ENCODE measurements around the gene SELENOO. TPM values are rescaled to one million over a fixed set of nuclear protein-coding genes. Genes with fewer than 3 reads are reported as not detected.
A peak's percentile ranks its signal among the peaks of the same experiment; 100 is the strongest.

SELENOO gene
- total RNA-seq, 4 donors from 2014 or later, result 20.7 to 50.6 (median 31.0) TPM

DNA sequence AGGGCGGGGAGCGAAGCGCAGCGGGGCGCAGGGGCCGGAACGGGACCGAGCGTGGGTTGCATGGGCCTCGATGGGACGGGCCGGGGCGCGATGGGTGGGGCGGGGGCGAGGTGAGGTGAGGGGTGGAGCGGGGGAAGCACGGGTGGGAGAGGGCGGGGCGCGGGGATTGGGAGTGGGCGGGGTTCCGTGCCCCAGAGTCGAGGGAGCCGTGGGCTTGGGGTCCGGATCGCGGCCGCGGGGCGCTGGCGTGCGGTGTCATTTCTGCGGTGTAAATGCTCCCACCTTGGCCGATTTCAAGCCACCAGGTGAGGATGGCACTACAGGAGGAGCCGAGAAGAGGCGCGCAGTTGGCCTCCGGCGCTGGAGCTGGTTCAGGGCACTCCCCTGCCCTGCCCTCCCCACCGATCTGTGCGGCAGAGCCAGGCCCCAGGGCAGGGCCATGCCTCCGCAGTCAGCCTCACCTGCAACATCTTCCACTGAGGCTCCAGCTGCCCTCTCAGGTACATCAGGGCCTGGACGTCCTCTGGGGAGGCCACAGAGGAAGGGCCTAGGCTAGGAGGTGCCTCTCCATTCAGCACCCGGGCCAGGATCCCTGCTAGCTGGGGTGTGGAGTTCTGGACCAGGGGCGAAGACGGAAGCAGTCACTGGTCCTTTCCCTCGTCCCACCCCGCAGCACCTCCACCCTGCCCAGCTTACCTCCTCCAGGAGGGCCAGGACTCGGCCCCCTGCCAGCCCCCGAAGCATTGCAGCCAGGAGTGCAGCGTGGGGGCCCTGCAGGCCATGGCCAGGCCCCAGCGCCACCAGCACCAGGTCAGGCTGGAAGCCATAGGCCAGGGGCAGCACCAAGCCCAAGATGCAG is 44.6 kb downstream of the SELENOO start:
- H3K4me1 ChIP-seq, result peaks cover 40 to 51% of the 10 kb centered on the region in 2 donors
- peak overlapping the region; percentile 77 to 100 (median 86) for H3K4me3 ChIP-seq (replicated peaks in 1 of 3)
- peaks cover 0 to 4% of the 10 kb centered on the region in 2 donors for H3K36me3 ChIP-seq
- peak overlapping the region; percentile 46 to 83 (median 68) for H3K27ac ChIP-seq
- intact Hi-C loops (cut with DNase I), result loop anchor here (10.0 kb wide), 1 partner anchor 259 kb away; the partner anchor contains the start of genes LMF2 and NCAPH2
- TF ChIP-seq, protein P1, sequence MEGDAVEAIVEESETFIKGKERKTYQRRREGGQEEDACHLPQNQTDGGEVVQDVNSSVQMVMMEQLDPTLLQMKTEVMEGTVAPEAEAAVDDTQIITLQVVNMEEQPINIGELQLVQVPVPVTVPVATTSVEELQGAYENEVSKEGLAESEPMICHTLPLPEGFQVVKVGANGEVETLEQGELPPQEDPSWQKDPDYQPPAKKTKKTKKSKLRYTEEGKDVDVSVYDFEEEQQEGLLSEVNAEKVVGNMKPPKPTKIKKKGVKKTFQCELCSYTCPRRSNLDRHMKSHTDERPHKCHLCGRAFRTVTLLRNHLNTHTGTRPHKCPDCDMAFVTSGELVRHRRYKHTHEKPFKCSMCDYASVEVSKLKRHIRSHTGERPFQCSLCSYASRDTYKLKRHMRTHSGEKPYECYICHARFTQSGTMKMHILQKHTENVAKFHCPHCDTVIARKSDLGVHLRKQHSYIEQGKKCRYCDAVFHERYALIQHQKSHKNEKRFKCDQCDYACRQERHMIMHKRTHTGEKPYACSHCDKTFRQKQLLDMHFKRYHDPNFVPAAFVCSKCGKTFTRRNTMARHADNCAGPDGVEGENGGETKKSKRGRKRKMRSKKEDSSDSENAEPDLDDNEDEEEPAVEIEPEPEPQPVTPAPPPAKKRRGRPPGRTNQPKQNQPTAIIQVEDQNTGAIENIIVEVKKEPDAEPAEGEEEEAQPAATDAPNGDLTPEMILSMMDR (IDR thresholded peaks at IDR 0.05), result no peak
- TF ChIP-seq POLR2A (IDR thresholded peaks at IDR 0.05), result no peak
- H3K27me3 ChIP-seq, result no peaks in the 10 kb centered on the region
- WGBS, 2 donors, result 21 to 54% methylated on average over 8 to 28 of the region's 53 CpGs
- DNase-seq, result peak in 1 of 2 donors; percentile 12
- H3K9me3 ChIP-seq, result no peaks in the 10 kb centered on the region

DNA sequence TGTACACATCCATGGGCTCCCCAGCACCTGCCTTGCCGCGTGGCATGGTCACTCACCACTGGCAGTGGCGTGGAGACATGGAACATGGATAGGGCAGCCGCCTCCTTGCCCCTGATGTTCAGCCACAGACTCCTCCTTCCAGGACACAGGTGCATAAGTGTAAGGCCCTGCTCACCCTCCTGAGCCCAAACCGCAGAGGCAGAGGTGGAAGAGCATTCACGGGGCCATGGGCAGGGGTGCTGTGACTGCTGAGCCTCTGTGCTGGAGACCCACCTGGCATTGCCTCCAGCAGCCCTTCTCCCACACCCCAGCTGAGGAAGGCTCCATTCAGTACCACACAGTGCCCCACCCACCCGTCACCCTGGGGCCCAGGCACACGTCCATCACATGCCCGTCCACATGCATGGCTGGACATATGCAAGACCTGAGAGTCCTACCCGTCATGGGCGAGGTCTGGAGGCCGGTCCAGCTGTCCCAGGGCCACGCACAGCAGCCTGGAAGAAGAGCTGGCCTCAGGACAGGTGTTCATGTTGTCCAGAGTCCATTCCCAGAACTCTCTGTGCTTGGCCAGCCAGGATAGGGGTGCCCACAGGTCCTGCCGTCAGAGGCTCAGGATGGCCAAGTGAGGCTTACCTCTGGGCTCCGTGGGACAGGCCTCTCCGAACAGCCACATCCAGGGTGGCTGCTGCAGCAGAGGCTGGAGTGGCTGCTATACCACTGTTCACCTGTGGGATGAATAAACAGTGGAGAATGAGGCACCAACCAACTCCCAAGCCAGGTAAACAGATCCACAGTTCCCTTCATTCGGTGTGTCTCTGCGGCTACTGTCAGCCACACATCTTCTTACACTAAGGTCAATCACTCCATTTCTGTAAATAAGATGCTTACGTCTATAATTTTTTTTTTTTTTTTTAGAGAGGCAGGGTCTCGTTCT is 45.7 kb downstream of the SELENOO start:
- H3K4me1 ChIP-seq, result peaks cover 39 to 48% of the 10 kb centered on the region in 2 donors
- no peaks in the 10 kb centered on the region for H3K9me3 ChIP-seq
- H3K27me3 ChIP-seq, result no peaks in the 10 kb centered on the region
- intact Hi-C loops (cut with DNase I), result loop anchor here (10.0 kb wide), 1 partner anchor 258 kb away; the partner anchor contains the start of genes LMF2 and NCAPH2
- no peak for TF ChIP-seq POLR2A (IDR thresholded peaks at IDR 0.05)
- TF ChIP-seq, protein P1 (IDR thresholded peaks at IDR 0.05), result no peak
- no peak overlapping the region for H3K4me3 ChIP-seq (replicated peaks in 1 of 3)
- no peak overlapping the region for H3K27ac ChIP-seq
- H3K36me3 ChIP-seq, result peaks cover 0 to 4% of the 10 kb centered on the region in 2 donors
- 90 to 92% methylated on average over 15 to 19 of the region's 20 CpGs for WGBS, 2 donors
- no peak for DNase-seq

DNA sequence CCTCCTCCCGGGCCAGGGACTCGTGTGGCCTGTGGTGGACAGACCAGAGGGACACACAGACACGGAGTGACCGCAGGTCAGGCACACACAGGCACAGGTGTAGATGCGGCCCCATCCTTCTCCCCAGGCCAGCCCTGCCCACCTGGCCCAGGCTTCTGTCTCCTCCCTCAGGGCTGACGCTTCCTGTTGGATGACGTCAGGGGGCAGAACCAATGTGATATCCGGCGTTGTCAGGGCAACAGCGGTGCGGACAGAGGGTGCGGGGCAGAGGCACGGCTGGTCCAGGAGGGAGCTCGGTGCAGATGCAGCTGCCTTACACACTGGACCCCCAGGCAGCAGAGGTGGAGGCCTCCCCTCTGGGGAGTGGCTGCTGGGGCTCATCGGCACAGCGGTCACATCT is 46.9 kb downstream of the SELENOO start:
- Histone ChIP-seq H3K27me3 (no peaks in the 10 kb centered on the region), H3K9me3 (no peaks in the 10 kb centered on the region), H3K4me1 (peaks cover 29 to 39% of the 10 kb centered on the region in 2 donors), H3K27ac (no peak overlapping the region), H3K36me3 (peaks cover 0 to 4% of the 10 kb centered on the region in 2 donors), H3K4me3 (replicated peaks in 1 of 3) (no peak overlapping the region)
- intact Hi-C loops (cut with DNase I), result loop anchor here (10.0 kb wide), 1 partner anchor 257 kb away; the partner anchor contains the start of genes LMF2 and NCAPH2
- DNase-seq, result no peak
- 66 to 74% methylated on average over 9 to 11 of the region's 16 CpGs for WGBS, 2 donors
- TF ChIP-seq, protein P1 (IDR thresholded peaks at IDR 0.05), result no peak
- no peak for TF ChIP-seq POLR2A (IDR thresholded peaks at IDR 0.05)

DNA sequence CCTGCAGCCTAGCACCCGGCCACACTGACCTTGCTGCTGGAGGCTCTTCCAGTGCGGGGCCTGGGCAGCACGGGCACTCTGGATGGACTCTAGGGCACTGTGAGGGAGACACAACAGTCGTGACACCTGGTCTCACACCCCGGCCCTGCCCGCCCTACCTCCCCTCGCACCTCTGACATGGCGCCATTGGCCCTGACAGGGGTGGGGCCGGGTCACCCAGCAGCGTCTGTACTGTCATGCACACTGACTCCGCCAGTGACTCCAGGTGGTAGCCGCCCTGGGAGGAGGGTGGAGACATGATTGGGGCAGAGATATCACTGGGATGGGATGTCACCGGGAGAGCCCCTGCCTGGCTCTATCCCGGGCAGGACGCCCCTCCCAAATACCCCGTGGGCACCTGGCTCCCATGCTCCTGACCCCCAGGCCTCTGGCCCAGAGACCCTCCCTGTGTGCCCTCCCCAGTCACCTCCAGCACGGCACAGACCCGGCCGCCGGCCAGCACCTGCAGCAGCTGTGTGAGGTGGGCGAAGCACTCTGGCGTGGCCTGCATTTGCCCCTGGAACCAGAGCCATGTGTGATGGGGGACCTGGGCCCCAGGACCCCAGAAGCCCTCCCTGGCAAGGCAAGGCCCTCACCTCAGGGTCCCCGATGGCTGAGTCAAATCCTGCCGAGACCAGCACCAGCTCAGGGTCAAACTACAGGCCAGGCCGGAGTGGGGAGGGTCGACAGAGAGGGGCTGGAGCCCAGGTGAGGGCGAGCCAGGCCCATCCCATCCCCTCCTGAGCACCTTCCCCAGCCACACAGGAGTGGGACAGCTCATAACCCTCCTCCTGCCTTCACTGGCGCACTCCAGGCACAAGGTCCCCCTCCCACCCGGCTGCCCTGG is 47.6 kb downstream of the SELENOO start:
- H3K4me1 ChIP-seq, result peaks cover 23 to 34% of the 10 kb centered on the region in 2 donors
- intact Hi-C loops (cut with DNase I), result loop anchor here (10.0 kb wide), 1 partner anchor 256 kb away; the partner anchor contains the start of genes LMF2 and NCAPH2
- DNase-seq, result no peak

More for the DNA sequence above, 47.6 kb downstream of the SELENOO start:
- Histone ChIP-seq H3K9me3 (no peaks in the 10 kb centered on the region), H3K4me3 (replicated peaks in 1 of 3) (no peak overlapping the region), H3K36me3 (peaks cover 0 to 4% of the 10 kb centered on the region in 2 donors), H3K27me3 (no peaks in the 10 kb centered on the region), H3K27ac (no peak overlapping the region)
- TF ChIP-seq, protein P1 (IDR thresholded peaks at IDR 0.05), result no peak
- no peak for TF ChIP-seq POLR2A (IDR thresholded peaks at IDR 0.05)
- 90 to 93% methylated on average over 3 to 4 of the region's 29 CpGs for WGBS, 2 donors

Measured in thyroid gland (tissue), 4 donors.